H1 (cell line): ENCODE measurements around the gene BHMT2. TPM values are rescaled to one million over a fixed set of nuclear protein-coding genes. Genes with fewer than 3 reads are reported as not detected.

Experiments used
- BCL11A ChIP-seq, 2 experiments: IDR thresholded peaks; one replicate each; pipeline ENCODE4 v1.6.1; 2011; ENCODE audit warnings: low read depth in 2 of 2, low read length in 2 of 2, mild to moderate bottlenecking in 2 of 2
- CTBP2 ChIP-seq: IDR thresholded peaks from 2 replicates; pipeline ENCODE4 v1.7.0; 2011; ENCODE audit warnings: borderline replicate concordance, mild to moderate bottlenecking, moderate library complexity, mixed read lengths, low read length; ENCODE audit not compliant: insufficient read depth, insufficient read length
- E2F6 ChIP-seq: IDR thresholded peaks from 2 replicates; pipeline ENCODE4 v1.6.1; 2012; ENCODE audit warnings: inconsistent platforms
- EGR1 ChIP-seq: IDR thresholded peaks from 2 replicates; pipeline ENCODE4 v1.6.1; 2011; ENCODE audit warnings: low read depth, low read length, borderline replicate concordance
- YY1 ChIP-seq: IDR thresholded peaks from 2 replicates; pipeline ENCODE4 v1.6.1; 2011; ENCODE audit warnings: low read depth, mild to moderate bottlenecking, low read length
- polyA plus RNA-seq, 7 experiments: library from polyadenylated mRNA; depleted of rRNA in 3 of 7; stranded (reverse) in 5 of 7; unstranded in 2 of 7; fragments of >200 nt in 5 of 7; fragments of 200-250 nt in 2 of 7; gene quantifications; 1 replicate in 5 of 7; 2 replicates in 1 of 7; 4 replicates in 1 of 7; pipeline versions ENCODE4 v1.2.1 to v1.2.3, GENCODE V29; 2011 to 2013; ENCODE audit warnings: missing spikeins in 2 of 7, mixed read lengths in 2 of 7
- total RNA-seq: library from RNA; stranded (reverse); fragmentation: NEBNext Ultra II Directional; extraction: Animal tissue kit (Norgen Biotek cat#: 25700); gene quantifications from 2 replicates; pipeline ENCODE4 v1.2.1, GENCODE V29; 2021

The BHMT2 gene
- total and polyA plus RNA-seq, 2 of the 8 experiments (the other 6 are each of a cell fraction or from before 2014, with no cell fraction given), result 0.11 TPM; not detected in 1

GRCh38 chr5:79133657-79134451, 64.3 kb downstream of the BHMT2 start (continued):
- peak; percentile 43; the same call in 1 of the 2 replicates for TF ChIP-seq EGR1
- peak; percentile 22 for TF ChIP-seq E2F6
- TF ChIP-seq YY1, result 0 out of 2 replicates have a peak, but pooled peaks have one; percentile 6
- TF ChIP-seq CTBP2, result no peak
- TF ChIP-seq BCL11A (IDR thresholded peaks at IDR 0.05; ENCODE audit: low read depth in 2 of 2, low read length in 2 of 2), result no peak
